NCI-H2196 treated with DMSO at 0.1 percent for 48 hours (cell line): ENCODE results near the gene FES.
"Not testable (repeated sequence)": the region's sequence is repeated elsewhere in the genome, so short reads cannot be mapped to it uniquely, and the experiment has no call there.

ENCODE experiments used
- DNase-seq: peaks from one replicate; lab custom pipeline; 2025; ENCODE audit not compliant: unreplicated experiment; lab: John Stamatoyannopoulos, UW

The FES gene

DNA sequence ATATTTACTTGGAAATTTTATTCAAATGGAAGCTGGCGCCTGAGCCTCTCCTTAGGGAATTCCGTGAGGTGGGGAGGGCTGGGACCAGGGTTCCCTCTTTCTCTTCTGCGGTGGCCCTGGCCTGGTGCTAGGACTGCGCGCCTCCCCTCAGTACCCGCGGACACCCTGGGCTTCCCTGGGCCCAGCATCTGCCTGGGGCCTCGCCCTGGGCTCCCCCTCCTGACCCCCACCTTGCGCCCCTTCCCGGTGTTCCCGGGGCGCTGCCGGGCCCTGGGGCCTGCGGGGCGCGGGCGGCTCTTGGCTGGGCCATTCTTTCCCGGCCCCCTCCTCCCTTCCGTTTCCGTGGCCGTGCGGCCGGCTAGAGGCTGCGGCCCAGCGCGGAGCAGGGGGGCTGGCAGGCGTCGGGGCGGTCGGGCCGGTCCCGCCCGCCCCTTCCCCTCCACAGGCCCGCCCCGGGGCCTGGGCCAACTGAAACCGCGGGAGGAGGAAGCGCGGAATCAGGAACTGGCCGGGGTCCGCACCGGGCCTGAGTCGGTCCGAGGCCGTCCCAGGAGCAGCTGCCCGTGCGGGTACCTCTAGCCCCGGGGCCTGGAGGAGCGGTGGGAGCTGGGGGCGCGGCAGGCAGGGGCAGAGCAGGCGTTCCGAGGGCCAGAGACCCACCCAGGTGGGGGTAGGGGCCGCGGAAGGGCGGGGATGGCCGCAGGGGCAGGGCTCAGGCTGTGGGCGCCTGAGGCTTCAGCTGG, at the start of gene FES:
TSS of gene FES (plus strand) at position 529 of the 743 bp plus-strand sequence. CDS start 542 bp downstream, outside the sequence.
- DNase-seq = no peak

DNA sequence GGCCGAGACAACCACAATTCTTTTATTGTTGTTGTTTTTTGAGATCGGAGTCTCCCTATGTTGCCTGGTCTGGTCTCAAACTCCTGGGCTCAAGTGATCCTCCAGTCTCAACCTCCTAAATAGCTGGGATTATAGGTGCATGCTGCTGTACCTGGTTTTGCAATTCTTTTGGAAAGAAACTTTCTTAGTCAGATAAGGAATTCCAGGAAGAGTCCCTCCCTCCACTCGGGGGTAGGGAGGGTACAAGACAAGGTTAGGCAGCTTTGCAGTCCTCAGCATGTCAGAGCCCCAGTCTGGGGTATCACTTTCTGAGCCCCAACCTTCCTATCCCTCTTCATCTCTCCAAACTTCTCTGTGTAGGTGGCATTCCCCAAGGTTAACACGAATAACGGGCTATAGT, 49.7 kb upstream of the FES start:
- DNase-seq = no peak

GRCh38 chr15:90836296-90836871, 47.9 kb upstream of the FES start:
- DNase-seq = no peak

GRCh38 chr15:90837094-90837493, 47.2 kb upstream of the FES start:
- DNase-seq = no peak

- DNase-seq = no peak
Measured at GRCh38 chr15:90838139-90838538, 46.2 kb upstream of the FES start.

- DNase-seq = no peak
Measured at GRCh38 chr15:90838544-90838943, 45.8 kb upstream of the FES start.

GRCh38 chr15:90839187-90840071, 44.9 kb upstream of the FES start:
- no peak for DNase-seq

- no peak for DNase-seq
Measured at GRCh38 chr15:90840157-90840855, 44.0 kb upstream of the FES start.

- DNase-seq = no peak
Measured at GRCh38 chr15:90840954-90841353, 43.4 kb upstream of the FES start.

GRCh38 chr15:90844696-90845095, 39.6 kb upstream of the FES start:
- DNase-seq = no peak

GRCh38 chr15:90845201-90845949, 38.9 kb upstream of the FES start:
- DNase-seq = no peak

DNA sequence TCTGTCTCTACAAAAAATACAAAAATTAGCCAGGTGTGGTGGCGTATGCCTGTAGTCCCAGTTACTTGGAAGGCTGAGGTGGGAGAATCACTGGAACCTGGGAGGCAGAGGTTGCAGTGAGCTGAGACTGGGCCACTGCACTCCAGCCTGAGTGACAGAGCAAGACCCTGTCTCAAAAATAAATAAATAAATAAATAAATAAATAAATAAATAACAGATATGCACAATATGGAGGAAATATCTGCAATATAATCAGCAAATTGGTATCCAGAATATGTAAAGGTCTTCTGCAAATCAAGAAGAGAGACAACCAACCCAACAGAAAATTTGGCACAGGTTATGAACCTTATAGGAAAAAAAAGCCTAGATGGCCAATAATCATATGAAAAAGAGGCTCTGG, 34.9 kb upstream of the FES start:
- DNase-seq = not testable (repeated sequence)

DNA sequence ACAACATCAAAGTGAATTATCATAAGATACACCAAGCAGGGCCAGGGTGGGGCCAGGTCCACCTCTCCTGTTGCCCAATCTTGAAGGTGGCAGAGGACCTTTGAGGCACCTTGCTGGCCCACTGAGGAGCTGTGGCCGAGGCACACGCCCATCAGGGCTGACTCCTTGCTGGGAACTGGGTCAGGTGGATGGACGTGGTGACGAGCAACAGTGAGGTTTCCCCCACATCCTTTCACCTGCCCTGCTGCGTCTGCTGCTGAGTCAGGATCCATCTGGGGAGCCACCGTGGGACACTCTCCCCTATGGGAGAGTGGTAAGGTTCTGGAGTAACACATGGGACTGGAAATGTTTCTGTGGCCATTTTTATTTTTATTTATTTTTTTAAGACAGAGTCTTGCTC, 33.2 kb upstream of the FES start:
- no peak for DNase-seq

- no peak for DNase-seq
Measured at GRCh38 chr15:90851940-90852339, 32.4 kb upstream of the FES start.

DNA sequence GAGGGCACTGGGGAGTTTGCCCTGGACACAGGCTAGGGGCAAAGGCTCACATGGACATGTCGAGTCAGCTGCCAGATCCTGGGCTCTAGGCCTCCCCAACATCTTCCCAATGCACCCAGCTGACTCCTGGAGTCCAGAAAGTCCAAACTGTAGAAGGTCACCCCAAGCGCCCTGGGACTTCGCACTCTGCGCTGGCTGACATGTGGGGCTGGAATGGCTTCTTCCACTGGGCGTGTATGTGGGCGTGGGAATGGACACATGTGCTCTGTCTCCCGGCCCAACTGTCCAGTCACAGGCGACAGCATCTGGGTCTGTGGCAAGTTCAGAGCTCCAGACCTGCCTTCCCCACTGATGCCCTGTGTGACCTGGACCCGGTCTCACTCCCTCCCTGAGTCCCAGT, 29.2 kb upstream of the FES start:
- DNase-seq = no peak

DNA sequence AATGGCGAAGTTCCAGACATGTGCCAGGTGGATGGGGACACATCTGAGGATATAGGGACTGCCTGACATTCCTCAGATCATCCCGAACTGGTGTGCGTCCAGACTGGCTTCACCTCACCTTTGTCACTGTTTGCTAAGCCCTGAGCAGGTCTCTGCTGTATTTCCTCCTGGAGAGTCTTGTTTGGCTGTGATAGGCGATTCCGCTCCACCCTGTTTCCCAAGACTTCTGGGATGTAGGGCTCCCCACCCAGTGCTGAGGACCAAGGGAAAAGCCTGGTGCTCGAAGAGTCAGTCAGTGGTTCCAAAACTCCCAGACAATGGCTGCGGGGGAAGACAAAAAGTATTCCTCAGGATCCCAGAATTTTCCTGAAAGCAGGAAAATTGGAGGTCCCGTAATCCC, 27.0 kb upstream of the FES start:
- DNase-seq = no peak

- no peak for DNase-seq
Measured at GRCh38 chr15:90857883-90858443, 26.3 kb upstream of the FES start.

DNA sequence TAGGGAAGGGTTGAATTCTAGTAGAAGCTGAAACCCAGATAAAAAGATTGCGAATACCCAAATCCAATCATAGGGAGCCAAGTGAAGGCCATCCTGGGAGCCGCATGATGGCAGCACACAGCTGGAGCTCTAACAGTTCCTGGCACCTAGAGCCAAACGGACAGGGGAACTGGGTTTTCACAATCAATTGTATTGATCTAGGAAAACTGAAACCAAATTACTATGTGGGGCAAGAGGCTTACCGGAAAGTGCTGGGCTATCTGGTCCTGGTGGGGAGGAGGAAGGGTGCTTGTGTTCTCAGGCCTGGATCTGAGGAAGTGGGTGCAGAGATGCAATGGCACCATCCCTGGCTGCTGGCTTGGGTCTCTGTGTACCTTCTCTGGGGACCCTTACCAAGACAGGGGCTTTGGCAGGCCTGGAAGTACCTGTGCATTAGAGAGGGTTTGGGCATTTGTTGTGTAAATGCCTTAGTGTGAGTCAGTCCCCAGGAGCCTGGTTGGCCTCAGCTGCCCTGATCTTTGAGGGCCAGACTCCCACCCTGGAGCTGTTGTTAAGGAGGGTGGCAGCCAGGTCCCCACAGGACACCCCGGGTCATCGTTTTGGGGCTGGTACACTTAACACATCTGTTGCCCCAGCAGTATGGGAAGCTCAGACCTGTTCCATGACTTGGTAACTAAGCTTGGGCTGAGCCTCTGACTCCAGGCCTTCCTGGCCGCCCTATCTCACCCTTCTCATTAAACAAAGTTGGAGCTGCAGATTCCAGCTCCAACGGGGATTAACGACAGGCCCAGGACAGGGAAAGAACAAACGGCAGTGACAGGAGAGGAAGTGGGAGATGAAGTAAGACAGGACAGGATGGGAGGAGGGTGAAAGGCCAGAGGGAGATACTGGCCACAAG, 24.8 kb upstream of the FES start:
- DNase-seq = no peak

GRCh38 chr15:90860450-90860849, 23.9 kb upstream of the FES start:
- no peak for DNase-seq
